ENCODE results near the gene VAT1L. TPM values are rescaled to one million over a fixed set of nuclear protein-coding genes. Genes with fewer than 3 reads are reported as not detected.
A peak's percentile ranks its signal among the peaks of the same experiment; 100 is the strongest.

The VAT1L gene
- total RNA-seq, 1 experiment from 2014 or later: 0.10 TPM

- Histone ChIP-seq H3K9me3 (ENCODE audit: control insufficient read depth in 1 of 2, insufficient read depth in 1 of 2, low read depth in 1 of 2, low read length in 2 of 2) (no peaks in the 10 kb centered on the region), H3K4me3 (replicated peaks in 1 of 2; ENCODE audit: low read depth in 1 of 2, low read length in 2 of 2) (no peak overlapping the region), H3K9ac (ENCODE audit: low read length) (no peak overlapping the region), H3K79me2 (ENCODE audit: insufficient read depth, low read length) (no peaks in the 10 kb centered on the region), H3K27ac (ENCODE audit: low read depth, low read length) (no peak overlapping the region), H3K9me2 (ENCODE audit: insufficient read depth) (no peaks in the 10 kb centered on the region), H3K36me3 (ENCODE audit: control insufficient read depth in 1 of 2, insufficient read depth in 2 of 2, low read length in 2 of 2) (no peaks in the 10 kb centered on the region), H2AFZ (ENCODE audit: low read depth, low read length, poor library complexity, severe bottlenecking) (peak overlapping the region; percentile 100), H3K27me3 (ENCODE audit: insufficient read depth, low read length) (no peaks in the 10 kb centered on the region), H3K4me2 (ENCODE audit: low read length) (peak overlapping the region; percentile 60), H3K4me1 (ENCODE audit: control insufficient read depth in 1 of 2, insufficient read depth in 2 of 2, low read length in 2 of 2) (peaks cover 0 to 6% of the 10 kb centered on the region in 2 experiments; a peak in 1 of 4 replicates), H4K20me1 (ENCODE audit: insufficient read depth) (no peaks in the 10 kb centered on the region)
- CTCF ChIA-PET: interaction anchor here (0.6 to 3.0 kb wide), 23 partner anchors 10 to 767 kb away, joined by 3 to 12 read pairs (median 4); partner anchors contain the start of genes CLEC3A and WWOX
- POLR2A ChIA-PET: interaction anchor here (1.1 kb wide), 1 partner anchor 281 kb away, joined by 7 read pairs; the partner anchor contains the start of gene NUDT7
- ATAC-seq (peak; percentile 95), DNase-seq (ENCODE audit: low read depth, low spot score) (peak; percentile 91)
- no TSS peak for BruUV-seq (replicated peaks)
- RAD21 ChIA-PET (ENCODE audit: low non-redundant PET in 1 of 2, low total read pairs in 2 of 2, uncharacterized antibody in 2 of 2, unreplicated experiment in 2 of 2): interaction anchor here in 1 of 2 experiments (0.7 kb wide), 1 partner anchor 328 kb away, joined by 3 read pairs; no protein-coding TSS in a partner anchor
- intact Hi-C loops (cut with micrococcal nuclease): loop anchor here (1.0 to 5.0 kb wide), 2 partner anchors 94 to 328 kb away; partner anchors contain the start of gene WWOX
- TF ChIP-seq ZNF274 (IDR thresholded peaks at IDR 0.05; ENCODE audit: low read depth, low read length) (no peak), ELF1 (IDR thresholded peaks at IDR 0.05; ENCODE audit: borderline replicate concordance, low read depth) (no peak), TCF7L2 (IDR thresholded peaks at IDR 0.05; ENCODE audit: borderline replicate concordance, extremely low read depth, insufficient read depth, insufficient read length) (no peak), CBX3 (IDR thresholded peaks at IDR 0.05; ENCODE audit: low read depth) (no peak), ZBTB33 (IDR thresholded peaks at IDR 0.05; ENCODE audit: extremely low read depth, insufficient replicate concordance, low read length) (no peak), YY1 (IDR thresholded peaks at IDR 0.05; ENCODE audit: extremely low read depth, insufficient replicate concordance, low read depth, low read length) (peak; percentile 74), ATF3 (IDR thresholded peaks at IDR 0.05) (no peak), SIN3A (IDR thresholded peaks at IDR 0.05; ENCODE audit: low read depth) (no peak), CTCF (IDR thresholded peaks at IDR 0.05 in 2 of 3, conservative IDR thresholded peaks at IDR 0.05 in 1 of 3; ENCODE audit: borderline replicate concordance in 1 of 3, insufficient read depth in 1 of 3, low read depth in 2 of 3, low read length in 2 of 3) (peak; percentile 78 to 92 (median 88)), FOSL1 (IDR thresholded peaks at IDR 0.05; ENCODE audit: low read depth) (no peak), EZH2 (IDR thresholded peaks at IDR 0.05) (no peak), POLR2A (IDR thresholded peaks at IDR 0.05; ENCODE audit: borderline replicate concordance, extremely low read depth, insufficient read depth, insufficient read length) (no peak), ZFX (IDR thresholded peaks at IDR 0.05) (no peak), EGR1 (IDR thresholded peaks at IDR 0.05; ENCODE audit: low read depth) (no peak), REST (IDR thresholded peaks at IDR 0.05; ENCODE audit: low read depth) (no peak), MAX (IDR thresholded peaks at IDR 0.05) (no peak), SRF (IDR thresholded peaks at IDR 0.05; ENCODE audit: low read depth) (no peak), POLR2AphosphoS5 (IDR thresholded peaks at IDR 0.05; ENCODE audit: low read depth, low read length) (no peak), CEBPB (IDR thresholded peaks at IDR 0.05; ENCODE audit: low read depth) (no peak)
Observed at GRCh38 chr16:78002915-78003538, 214.7 kb downstream of the VAT1L start.
